Hepatocyte (in vitro differentiated cells): ENCODE results near the gene CC2D2B.

Experiments used
- CTCF ChIP-seq: fragments of 200-600 bp; sonication (generic); IDR thresholded peaks from 2 replicates; pipeline ENCODE4 v1.5.1; 2016; ENCODE audit warnings: antibody characterized with exemption, mild to moderate bottlenecking; ENCODE audit not compliant: poor library complexity
- EZH2phosphoT487 ChIP-seq: fragments of 200-600 bp; sonication (generic); IDR thresholded peaks from one replicate; pipeline ENCODE4 v1.6.1; 2018; ENCODE audit warnings: antibody characterized with exemption, mild to moderate bottlenecking, low read depth, moderate library complexity; ENCODE audit not compliant: unreplicated experiment, severe bottlenecking

DNA sequence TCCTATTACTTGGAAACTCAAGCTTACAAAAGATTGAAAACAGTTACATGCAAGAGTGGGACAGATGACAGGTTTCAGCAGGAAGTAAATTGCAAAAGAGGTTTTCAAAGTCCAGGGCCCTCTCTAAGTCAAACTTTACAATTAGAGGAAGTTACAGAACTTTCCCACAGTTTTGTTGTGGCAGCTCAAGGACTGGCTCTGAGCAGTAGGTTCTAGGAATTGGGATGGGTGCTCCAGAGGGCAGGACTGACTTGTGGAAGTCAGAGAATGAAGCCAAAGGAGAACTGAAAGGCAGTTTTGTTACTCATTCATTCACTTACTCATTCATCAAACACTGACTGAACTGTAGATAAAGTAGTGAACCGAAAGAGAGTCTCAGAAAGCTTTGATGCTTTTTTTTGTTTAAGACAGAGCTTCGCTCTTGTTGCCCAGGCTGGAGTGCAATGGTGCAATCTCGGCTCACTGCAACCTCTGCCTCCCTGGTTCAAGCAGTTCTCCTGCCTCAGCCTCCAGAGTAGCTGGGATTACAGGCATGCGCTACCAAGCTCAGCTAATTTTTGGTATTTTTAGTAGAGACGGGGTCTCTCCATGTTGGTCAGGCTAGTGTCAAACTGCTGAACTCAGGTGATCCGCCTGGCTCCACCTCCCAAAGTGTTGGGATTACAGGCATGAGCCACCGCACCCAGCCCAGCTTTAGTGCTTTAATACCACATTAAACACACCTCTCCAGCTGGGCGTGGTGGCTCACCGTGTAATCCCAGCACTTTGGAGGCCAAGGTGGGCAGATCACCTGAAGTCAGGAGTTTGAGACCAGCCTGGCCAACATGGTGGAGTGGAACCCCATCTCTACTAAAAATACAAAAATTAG, 68.8 kb downstream of the CC2D2B start:
- TF ChIP-seq CTCF, result no peak
- TF ChIP-seq EZH2phosphoT487, result no peak
